Measurements from ENCODE around the gene TAGLN2.

TAGLN2 gene

DNA sequence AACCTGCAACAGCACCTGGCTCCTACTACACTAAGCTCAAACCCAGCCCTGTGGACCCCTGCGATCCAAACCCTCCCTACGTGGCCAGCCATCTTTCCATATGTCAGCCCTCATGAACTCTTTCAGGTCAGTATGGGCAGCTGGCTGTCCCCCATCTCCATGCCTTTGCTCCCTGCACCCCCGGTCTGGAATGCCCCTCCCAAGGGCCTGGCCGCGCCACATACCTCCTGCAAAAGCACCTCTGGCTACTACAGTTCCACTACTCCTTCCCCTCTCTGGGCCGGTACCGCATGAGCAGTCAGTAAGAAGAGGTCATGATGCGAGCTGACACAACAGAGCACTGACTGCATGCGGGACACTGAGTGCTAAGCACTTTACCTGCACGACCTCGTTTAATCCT is 10.0 kb upstream of the TAGLN2 start:
- DNase-seq: no peak

DNA sequence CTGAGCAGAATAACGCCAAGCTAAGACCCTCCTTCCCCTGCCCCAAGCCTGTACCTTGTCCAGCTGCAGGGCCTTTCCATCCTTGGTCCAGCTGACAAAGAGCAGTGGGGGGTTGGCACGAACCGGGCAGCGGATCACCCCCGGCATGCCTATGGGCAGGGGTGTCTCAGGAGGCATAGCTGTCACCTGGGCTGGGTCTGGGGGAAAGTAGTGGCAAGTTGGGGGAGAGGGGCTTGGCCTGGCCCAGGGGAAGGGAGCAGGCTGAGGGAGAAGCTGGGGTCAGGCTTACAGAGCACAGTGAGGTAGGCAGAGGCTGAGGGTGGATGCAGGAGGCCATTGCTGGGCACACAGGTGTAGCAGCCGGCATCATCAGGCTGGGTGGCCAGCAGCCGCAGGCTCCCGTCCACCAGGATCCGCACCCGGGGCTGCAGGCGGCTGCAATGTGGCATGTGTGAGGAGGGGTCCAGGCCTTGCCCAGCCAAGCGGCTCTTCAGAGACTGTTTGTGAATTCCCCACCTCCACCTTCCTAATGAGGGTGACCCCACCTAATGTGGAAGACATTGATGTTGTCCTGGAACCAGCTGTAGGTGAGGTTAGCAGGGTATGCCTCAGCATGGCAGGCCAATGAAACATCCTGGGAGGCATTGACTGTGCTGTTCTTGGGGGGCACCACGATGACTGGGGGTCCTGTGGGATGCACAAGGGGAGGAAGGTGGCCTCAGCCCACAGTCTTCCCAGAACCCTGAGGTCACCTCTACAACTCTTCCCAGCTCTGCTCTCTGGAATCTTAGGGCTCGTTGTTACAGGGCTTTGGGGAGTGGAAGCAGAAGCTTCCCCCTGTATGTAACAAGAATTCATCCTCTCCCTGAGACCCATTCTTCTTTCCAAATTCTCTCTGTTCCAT is 9.1 kb upstream of the TAGLN2 start:
- DNase-seq: no peak

DNA sequence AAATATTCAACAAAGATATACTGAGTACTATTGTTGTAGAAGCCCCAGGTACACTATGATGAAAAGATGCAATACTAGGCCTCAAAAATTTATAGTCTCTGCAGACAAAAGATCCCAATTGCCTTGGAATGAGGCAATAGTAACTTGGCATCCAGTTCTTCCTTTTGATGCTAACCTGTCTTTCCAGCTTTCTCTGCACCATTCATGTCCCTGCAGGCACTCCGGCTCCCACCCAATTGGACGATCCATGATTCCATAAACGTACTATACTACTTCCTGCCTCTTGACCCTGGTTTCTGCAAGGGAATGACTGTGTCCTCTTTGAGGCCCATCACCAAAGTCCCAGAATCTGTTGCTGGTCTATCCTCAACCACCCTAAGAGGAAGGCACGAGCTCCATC is 8.0 kb upstream of the TAGLN2 start:
- no peak for DNase-seq

- no peak for DNase-seq
Observed at GRCh38 chr1:159932296-159933285, 7.3 kb upstream of the TAGLN2 start.

DNA sequence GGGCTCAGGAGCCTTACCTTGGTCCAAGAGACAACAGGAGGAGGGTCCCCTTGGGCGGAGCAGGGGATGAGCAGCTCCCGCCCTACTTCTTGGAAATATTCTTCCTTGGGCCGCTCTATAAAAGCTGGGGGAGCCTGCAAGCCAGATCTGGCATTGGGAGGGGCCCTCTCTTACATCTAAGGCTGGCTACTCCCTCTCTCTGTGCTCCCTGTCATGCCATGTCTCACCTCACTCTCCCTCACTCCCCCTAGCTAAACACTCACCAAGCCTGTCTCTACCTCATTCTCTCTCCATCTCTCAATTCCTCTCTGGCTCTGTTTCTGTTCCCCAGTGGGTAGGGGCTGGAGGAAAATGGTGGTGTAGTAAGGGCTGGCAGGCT is 6.5 kb upstream of the TAGLN2 start:
- DNase-seq: no peak

DNA sequence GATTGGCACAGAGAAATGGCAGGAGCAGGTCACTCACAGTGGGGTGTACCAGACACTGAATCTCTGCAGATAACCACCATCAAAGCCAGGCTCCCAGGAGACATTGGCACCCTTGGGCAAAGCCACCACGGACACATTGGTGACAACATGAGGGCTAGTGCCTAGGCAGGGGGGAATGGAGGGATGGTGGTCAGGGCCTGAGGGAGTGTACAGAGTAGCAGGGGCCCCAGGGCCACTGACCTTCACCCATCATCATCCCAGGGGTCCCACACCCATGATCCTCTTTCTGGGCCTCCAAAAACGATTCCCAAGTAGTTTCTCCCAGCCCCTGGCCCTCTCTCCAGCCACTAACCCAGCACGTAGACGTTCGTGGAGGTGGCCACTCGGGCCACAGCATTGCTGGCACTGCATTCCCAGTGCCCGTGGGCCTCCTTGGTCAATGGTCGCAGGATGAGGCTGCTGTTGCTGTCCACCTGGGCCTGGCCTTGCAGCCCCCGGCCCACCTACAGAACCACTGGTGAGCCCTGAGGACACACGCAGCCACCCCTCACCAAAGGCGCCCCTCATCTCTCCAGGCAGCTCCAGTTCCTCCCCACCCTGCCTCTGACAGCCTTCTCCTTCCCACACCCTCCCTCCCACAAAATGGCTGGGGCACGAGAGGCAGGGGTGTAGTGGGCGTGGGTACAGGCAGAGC is 5.9 kb upstream of the TAGLN2 start:
- DNase-seq: no peak

DNA sequence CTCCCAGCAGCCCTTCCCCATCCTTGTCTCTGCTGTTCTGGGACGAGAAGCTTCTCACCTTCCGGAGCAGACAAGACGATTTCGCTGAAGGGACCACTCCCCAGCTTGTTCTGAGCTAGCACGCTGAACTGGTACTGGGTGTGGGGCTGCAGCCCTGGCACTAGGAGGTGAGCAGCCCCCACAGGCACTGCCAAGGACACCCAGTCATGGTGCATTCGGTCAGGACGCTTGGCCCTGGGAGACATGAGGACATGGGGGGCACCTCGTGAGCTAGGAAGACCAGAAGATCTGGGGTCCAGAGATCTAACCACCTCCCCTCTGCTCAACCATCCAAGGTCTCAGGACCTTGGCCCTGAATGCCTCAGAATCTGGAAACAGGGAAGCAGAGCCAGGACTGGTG is 5.3 kb upstream of the TAGLN2 start:
- no peak for DNase-seq

DNA sequence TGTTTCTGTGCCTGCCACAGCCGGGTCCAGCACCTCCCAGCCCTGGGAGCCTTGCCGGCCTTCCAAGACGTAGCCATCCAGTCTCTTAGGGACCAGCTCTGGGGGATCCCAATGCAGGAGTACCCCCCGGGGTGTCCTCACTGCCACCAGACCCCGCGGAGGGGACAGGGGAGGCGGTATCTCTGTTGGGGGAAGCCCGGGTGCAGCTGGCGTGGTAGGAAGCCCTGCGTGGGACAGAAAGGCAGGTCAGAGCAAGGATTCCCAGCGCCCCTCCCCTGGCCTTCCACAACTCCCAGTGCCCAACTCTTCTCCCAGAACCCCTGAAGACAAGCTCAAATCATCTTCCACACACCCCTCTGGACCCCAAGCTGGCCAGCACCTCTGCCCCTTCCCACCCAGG is 4.9 kb upstream of the TAGLN2 start:
- DNase-seq: no peak

DNA sequence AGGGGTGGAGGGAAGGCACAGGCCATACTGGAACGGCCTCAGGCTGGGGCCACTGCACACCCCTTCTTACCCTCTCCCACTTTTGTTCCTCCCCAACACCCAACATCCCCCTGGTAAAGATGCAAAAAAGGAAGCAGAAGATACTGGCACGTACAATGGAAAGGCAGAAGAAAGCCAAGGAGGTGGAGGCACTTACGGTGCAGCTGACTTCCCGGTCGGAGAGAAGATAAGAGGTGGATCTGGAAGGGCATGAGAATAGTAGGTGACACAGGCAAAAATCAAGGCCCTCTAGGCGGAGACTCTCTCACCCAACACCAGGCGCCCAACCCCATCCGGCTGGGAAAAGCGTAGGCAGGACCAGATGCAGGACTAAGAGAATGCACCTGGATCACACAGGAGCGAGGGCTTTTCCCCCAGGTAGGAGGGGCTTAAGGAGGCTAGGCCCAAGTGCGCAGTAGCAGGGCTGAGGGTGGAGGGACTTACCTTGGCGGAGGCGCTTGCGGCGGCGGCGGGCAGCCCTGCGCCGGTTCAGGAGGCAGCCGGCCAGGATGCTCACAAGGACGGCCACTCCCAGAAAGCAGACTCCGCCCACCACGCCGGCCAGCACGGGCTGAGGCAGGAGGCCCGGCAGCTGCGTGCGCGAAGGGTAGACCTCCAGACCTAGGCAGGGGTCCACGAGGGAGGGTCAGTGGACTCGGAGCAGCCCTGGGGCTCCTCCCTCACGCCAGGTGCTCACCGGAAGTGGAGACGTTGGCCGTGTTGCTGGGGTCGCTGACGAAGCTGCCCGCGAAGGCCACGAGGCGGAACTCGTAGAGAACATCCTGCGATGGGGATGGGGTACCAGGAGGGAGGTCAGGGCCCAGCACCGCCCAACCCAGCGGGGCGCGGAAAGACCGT is 4.1 kb upstream of the TAGLN2 start:
- DNase-seq: no peak

DNA sequence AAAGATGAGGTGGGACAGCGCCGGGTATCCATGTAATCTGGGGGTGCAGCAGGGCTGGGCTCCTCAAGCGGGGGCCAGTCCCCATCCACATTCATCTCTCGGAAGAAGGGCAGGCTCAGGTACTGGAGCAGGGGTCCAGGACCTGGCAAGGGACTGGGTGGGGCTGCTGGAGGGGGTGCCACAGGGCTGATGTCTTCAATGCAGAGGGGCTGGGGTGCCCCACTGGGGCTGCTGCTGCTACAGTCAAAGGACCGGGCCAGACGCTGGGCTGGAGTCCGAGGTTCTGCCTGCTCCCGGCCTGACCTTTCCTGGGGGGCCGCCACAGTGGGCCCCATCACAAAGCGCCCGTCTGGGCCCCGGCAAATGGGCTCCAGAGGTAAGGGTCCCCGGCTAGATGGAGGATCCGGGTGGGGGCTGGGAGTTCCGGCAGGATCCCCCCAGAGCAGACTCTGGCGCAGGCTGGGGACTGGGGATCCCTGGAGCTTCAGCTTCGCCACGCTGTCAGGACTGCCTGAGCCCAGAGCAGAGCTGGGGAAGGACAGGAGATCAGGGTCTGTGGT is 3.3 kb upstream of the TAGLN2 start:
- DNase-seq: no peak

DNA sequence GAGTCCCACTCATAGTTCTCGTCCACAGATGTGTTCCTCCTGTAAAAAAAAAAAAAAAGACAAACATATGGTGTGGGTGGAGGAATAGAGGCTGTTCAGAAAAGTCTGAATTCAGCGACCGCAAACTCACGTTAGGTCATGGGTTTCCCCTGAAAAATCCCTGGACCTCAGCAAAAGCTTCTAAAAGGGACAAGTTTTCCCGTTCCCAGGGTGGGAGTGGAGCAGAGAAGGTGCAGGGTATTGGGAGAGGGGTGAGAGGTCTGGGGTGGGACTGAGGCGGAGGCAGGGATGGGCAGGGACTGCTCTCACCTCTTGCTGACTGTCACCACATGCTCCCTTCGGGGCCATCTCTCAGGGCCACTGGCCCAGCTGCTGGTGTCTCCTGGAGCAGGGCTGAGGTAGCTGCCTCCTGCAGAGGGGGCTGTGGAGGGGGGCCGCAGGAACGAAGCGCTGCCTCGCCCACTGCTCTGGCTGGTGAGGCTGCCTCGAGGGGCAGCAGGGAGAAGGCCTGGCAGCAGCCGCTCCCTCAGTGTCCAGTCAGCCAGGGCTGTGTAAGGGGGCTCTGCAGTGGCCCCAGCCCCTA is 2.6 kb upstream of the TAGLN2 start:
- no peak for DNase-seq

- DNase-seq: no peak
Observed at GRCh38 chr1:159927211-159927848, 2.0 kb upstream of the TAGLN2 start.

DNA sequence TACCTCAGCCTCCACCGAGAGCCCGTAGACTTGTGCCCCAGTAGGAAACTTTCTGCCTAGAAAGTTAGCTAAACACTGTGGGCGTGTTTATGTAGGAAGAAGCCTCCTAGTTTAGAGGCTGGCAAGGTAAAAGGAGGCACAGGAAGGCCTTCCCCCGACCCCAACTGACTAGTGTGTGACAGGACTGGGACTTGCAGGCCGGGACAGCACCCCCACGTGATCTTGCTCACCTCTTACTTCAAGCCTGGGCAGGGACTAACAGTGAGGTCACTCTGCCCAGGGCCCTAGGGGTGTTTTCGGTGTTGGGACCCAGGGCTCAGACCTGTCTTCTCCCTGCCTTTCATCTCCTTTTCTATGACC is 392 bp upstream of the TAGLN2 start:
- no peak for DNase-seq

DNA sequence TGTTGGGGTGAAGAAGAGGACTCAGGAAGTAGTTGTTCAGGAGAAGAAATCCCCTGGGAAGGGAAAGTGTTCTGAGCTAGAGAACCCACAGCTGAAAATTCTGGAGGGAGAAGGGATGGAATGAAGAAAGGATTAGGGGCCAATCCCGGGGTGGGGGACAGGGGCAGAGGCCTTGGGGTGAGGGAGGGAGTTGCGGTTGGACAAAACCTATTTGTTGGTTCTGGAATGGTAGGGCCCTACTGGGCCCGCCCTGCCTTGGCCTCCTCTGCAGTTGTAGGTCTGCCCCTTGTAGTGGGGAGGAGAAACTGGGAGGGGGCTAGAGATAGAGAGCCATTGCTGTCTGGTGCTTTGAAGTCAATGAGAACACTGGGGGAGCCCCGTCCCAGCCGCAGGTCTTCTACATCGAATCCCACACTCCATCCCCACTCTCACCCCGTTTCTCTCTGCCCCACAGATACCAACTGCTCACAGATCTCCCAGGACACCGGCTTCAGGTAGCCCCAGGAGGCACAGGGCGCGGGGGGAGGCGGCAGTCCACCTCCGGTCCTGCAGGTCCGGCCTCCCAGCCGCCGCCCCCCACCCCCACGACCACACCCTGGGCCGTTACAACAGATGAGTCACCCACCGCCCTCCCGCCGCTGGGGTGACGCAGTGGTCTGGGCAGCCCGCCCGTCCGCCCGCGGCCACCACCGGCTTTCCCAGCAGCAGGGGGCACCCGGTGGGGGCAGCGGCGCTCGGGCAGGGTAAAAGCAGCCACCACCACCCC is 1.1 kb downstream of the TAGLN2 start:
- DNase-seq: peak; percentile 46

GRCh38 chr1:159923203-159924024 is 1.9 kb downstream of the TAGLN2 start:
- peak; percentile 46 for DNase-seq

DNA sequence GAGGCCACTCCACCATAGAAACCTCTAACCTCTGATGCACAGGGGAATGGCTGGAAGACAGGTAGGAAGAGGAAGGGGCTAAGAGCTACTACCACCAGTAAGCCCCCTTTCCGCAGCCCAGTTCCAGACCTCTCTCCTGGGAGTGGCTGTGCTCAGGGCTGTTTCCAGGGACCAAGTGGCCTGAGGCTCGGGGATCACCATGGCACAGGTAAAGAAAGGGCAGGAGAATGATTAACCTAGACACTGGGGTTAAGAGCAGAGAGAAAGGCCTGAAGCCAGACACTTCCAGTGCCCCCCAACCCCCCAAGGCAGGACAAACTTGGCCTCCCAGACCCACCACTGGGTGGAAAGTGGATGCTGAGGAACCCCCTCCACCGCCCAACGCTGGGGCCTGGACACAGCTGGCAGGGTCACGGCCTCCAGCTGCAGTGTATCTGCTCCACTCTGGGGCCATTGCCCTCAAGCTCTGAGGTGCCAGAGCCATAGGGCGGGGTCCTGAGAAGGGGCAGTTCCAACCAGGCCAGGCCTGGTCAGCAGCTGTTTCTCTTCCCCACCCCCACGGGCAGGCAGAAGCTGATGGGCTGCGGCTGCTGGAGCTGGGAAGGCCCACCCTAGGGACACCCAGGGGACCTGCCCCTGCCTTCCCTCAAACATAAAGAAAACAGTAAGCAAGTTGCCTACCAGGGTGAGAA is 2.6 kb downstream of the TAGLN2 start:
- no peak for DNase-seq

DNA sequence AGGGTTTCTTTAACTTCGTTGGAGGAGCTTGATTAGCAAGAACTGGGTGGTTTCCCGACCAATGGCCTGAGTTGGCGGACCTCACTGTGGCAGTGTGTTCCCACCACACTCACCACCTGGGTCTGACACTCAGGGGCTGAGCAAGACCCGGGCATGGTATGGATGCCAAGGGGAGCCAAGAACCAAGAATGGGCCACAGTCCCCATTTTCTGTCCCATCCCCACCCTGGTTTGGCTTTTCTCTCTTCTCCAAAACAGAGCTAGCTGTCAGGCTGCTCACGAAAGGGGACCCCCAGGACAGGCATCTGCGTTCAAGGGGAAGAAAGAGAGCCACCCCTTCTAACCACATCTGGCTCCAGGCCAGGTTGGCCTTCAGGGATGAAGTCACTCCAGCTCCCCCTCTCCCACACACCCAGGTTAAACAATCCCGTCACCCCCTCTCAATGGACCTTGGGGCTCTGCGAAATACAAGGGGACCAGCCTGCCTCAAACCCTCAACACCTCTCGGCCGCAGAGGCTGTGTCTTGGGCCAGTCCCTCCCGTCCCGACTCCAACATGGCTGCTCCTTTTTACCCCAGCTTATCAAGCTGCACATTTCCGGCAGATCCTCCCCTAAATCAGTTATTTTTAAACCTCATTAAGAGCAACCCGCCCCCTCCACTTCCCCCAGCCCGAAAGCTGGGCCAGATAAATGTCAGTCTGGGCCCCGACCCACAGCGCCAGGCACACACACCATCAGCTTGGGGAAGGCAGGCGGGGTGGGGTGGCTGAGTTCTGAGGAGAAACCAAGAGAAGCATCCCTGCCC is 3.4 kb downstream of the TAGLN2 start:
- DNase-seq: no peak

DNA sequence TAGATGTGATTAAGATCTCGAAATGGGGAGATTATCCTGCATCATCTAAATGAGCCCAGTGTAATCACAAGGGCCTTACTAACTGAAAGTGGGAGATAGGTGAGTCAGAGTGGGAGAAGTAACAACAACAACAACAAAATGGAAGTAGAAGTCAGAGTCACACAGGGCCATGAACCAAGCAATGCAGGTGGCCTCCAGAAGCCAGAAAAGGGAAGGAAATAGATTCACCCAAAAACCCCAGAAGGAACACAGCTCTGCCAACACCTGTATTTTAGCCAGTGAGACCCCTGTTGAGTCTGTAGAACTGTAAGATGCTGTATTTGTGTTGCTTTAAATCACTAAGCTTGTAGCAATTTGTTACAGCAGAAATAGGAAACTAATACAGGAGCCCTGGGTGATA is 4.1 kb downstream of the TAGLN2 start:
- no peak for DNase-seq

All from stimulated activated CD4-positive, alpha-beta T cell treated with anti-CD3 and anti-CD28 coated beads, Interleukin-12 subunit alpha, Interleukin-12 subunit beta, amount 100 ng/mL, for 4 hours (primary cell).